ENCODE measurements around the gene IDH3G. TPM values are rescaled to one million over a fixed set of nuclear protein-coding genes. Genes with fewer than 3 reads are reported as not detected.

The IDH3G gene
- total RNA-seq, 1 experiment from 2014 or later = 46.5 TPM

- H4K20me1 ChIP-seq (ENCODE audit: insufficient read depth, low read depth, low read length) = no peaks in the 10 kb centered on the region
- no peak overlapping the region for H3K9ac ChIP-seq (ENCODE audit: low read length)
- H3K27ac ChIP-seq (ENCODE audit: low read length) = no peak overlapping the region
- peak; percentile 7 for DNase-seq
- H3K9me2 ChIP-seq (replicated peaks; ENCODE audit: insufficient read depth, low read length) = no peaks in the 10 kb centered on the region
- H3K4me1 ChIP-seq (ENCODE audit: low read length) = peaks cover 14% of the 10 kb centered on the region
- no peak overlapping the region for H2AFZ ChIP-seq (ENCODE audit: low read length)
- H3K4me2 ChIP-seq (ENCODE audit: low read depth, low read length, poor library complexity, severe bottlenecking) = no peak overlapping the region
- no peaks in the 10 kb centered on the region for H3K36me3 ChIP-seq (ENCODE audit: insufficient read depth, low read length)
- no peak overlapping the region for H3K4me3 ChIP-seq (ENCODE audit: low read length)
- H3K79me2 ChIP-seq (ENCODE audit: low read length) = no peaks in the 10 kb centered on the region
- no peaks in the 10 kb centered on the region for H3K27me3 ChIP-seq (ENCODE audit: low read length)
- no peaks in the 10 kb centered on the region for H3K9me3 ChIP-seq (ENCODE audit: low read length)
Observed at GRCh38 chrX:153736071-153736820, 57.9 kb downstream of the IDH3G start.

Other genes with a start within 250 kb of the IDH3G start
- gene CCNQ, start 195.2 kb downstream of the IDH3G start, total RNA-seq (2014; rRNA removed; shearing (Covaris generic); ENCODE audit: low replicate concordance) = 29.1 and 55.4 TPM in 2 replicates
- not detected in 2 replicates for gene DUSP9, start 147.2 kb downstream of the IDH3G start, total RNA-seq (2014; rRNA removed; shearing (Covaris generic); ENCODE audit: low replicate concordance)
- not detected in 2 replicates for gene PNCK, start 120.6 kb downstream of the IDH3G start, total RNA-seq (2014; rRNA removed; shearing (Covaris generic); ENCODE audit: low replicate concordance)
- gene SLC6A8, start 106.4 kb downstream of the IDH3G start, total RNA-seq (2014; rRNA removed; shearing (Covaris generic); ENCODE audit: low replicate concordance) = 0.14 TPM in 1 of 2 replicates, not detected in the other
- 99.7 and 110 TPM in 2 replicates for gene BCAP31, start 70.0 kb downstream of the IDH3G start, total RNA-seq (2014; rRNA removed; shearing (Covaris generic); ENCODE audit: low replicate concordance)
- 1.9 and 4.1 TPM in 2 replicates for gene ABCD1, start 69.5 kb downstream of the IDH3G start, total RNA-seq (2014; rRNA removed; shearing (Covaris generic); ENCODE audit: low replicate concordance)
- not detected in 2 replicates for gene PLXNB3, start 30.1 kb downstream of the IDH3G start, total RNA-seq (2014; rRNA removed; shearing (Covaris generic); ENCODE audit: low replicate concordance)
- gene SRPK3, start 13.3 kb downstream of the IDH3G start, total RNA-seq (2014; rRNA removed; shearing (Covaris generic); ENCODE audit: low replicate concordance) = not detected in 2 replicates
- gene SSR4, start 293 bp upstream of the IDH3G start, total RNA-seq (2014; rRNA removed; shearing (Covaris generic); ENCODE audit: low replicate concordance) = 249 and 310 TPM in 2 replicates
- gene PDZD4, start 36.2 kb upstream of the IDH3G start, total RNA-seq (2014; rRNA removed; shearing (Covaris generic); ENCODE audit: low replicate concordance) = not detected in 2 replicates
- not detected in 2 replicates for gene L1CAM, start 91.8 kb upstream of the IDH3G start, total RNA-seq (2014; rRNA removed; shearing (Covaris generic); ENCODE audit: low replicate concordance)
- not detected in 2 replicates for gene AVPR2, start 110.3 kb upstream of the IDH3G start, total RNA-seq (2014; rRNA removed; shearing (Covaris generic); ENCODE audit: low replicate concordance)
- gene ARHGAP4, start 131.9 kb upstream of the IDH3G start, total RNA-seq (2014; rRNA removed; shearing (Covaris generic); ENCODE audit: low replicate concordance) = 104 and 218 TPM in 2 replicates
- 103 and 144 TPM in 2 replicates for gene NAA10, start 140.7 kb upstream of the IDH3G start, total RNA-seq (2014; rRNA removed; shearing (Covaris generic); ENCODE audit: low replicate concordance)
- gene RENBP, start 150.3 kb upstream of the IDH3G start, total RNA-seq (2014; rRNA removed; shearing (Covaris generic); ENCODE audit: low replicate concordance) = 0.22 and 0.26 TPM in 2 replicates
- 16.8 and 29.4 TPM in 2 replicates for gene HCFC1, start 177.4 kb upstream of the IDH3G start, total RNA-seq (2014; rRNA removed; shearing (Covaris generic); ENCODE audit: low replicate concordance)
- 1.5 and 3.9 TPM in 2 replicates for gene TMEM187, start 178.4 kb upstream of the IDH3G start, total RNA-seq (2014; rRNA removed; shearing (Covaris generic); ENCODE audit: low replicate concordance)
- 76.0 and 131 TPM in 2 replicates for gene IRAK1, start 225.5 kb upstream of the IDH3G start, total RNA-seq (2014; rRNA removed; shearing (Covaris generic); ENCODE audit: low replicate concordance)

Data from Karpas-422 (cell line).